Measurements from ENCODE around the gene CST6. TPM values are rescaled to one million over a fixed set of nuclear protein-coding genes. Genes with fewer than 3 reads are reported as not detected.

The CST6 gene
- total and polyA plus RNA-seq, 8 donors: 0.50 to 47.8 (median 6.6) TPM; not detected in 5

GRCh38 chr11:66045177-66045639, 33.4 kb downstream of the CST6 start:
- H3K27me3 ChIP-seq: peaks cover 0 to 37% (median 19%) of the 10 kb centered on the region in 3 donors
- TF ChIP-seq CTCF (IDR thresholded peaks at IDR 0.05) (peak in 5 of 7 experiments; percentile 44 to 95 (median 85)), EP300 (IDR thresholded peaks at IDR 0.05) (no peak)
- intact Hi-C loops (cut with DNase I; ENCODE audit: low total_unique reads): no loop called here
- H3K4me3 ChIP-seq: no peak overlapping the region
- no peak overlapping the region for H3K27ac ChIP-seq
- H3K9me3 ChIP-seq: no peaks in the 10 kb centered on the region
- H3K4me1 ChIP-seq: peaks cover 13 to 17% (median 16%) of the 10 kb centered on the region in 4 donors
- peak; percentile 82 to 89 for DNase-seq
- H3K36me3 ChIP-seq: no peaks in the 10 kb centered on the region
- 2 to 29% (median 15%) methylated on average over 2 to 11 of the region's 11 CpGs for whole genome bisulfite sequencing, 5 donors

- Histone ChIP-seq H3K4me1 (peaks cover 20 to 28% (median 27%) of the 10 kb centered on the region in 4 donors), H3K27me3 (peaks cover 0 to 37% (median 19%) of the 10 kb centered on the region in 3 donors), H3K27ac (no peak overlapping the region), H3K36me3 (no peaks in the 10 kb centered on the region), H3K4me3 (no peak overlapping the region), H3K9me3 (no peaks in the 10 kb centered on the region)
- WGBS, 5 donors: 87 to 100% (median 89%) methylated on average over 3 of the region's 3 CpGs
- intact Hi-C loops (cut with DNase I; ENCODE audit: low total_unique reads): no loop called here
- no peak for DNase-seq
- TF ChIP-seq EP300 (IDR thresholded peaks at IDR 0.05) (no peak), POLR2AphosphoS5 (IDR thresholded peaks at IDR 0.05) (no peak), POLR2A (IDR thresholded peaks at IDR 0.05) (no peak), CTCF (IDR thresholded peaks at IDR 0.05) (no peak)
These were observed 35.1 kb downstream of the CST6 start for GRCh38 chr11:66046901-66047300.

GRCh38 chr11:66047541-66048365, 35.9 kb downstream of the CST6 start:
- H3K27me3 ChIP-seq: peaks cover 0 to 37% (median 19%) of the 10 kb centered on the region in 3 donors
- TF ChIP-seq POLR2A (IDR thresholded peaks at IDR 0.05): no peak
- TF ChIP-seq CTCF (IDR thresholded peaks at IDR 0.05): no peak
- no peak for TF ChIP-seq POLR2AphosphoS5 (IDR thresholded peaks at IDR 0.05)
- TF ChIP-seq EP300 (IDR thresholded peaks at IDR 0.05): no peak
- no peak for DNase-seq
- 74 to 85% (median 75%) methylated on average over 9 to 11 of the region's 11 CpGs for WGBS, 5 donors
- H3K4me1 ChIP-seq: peaks cover 20 to 30% (median 27%) of the 10 kb centered on the region in 4 donors
- H3K4me3 ChIP-seq: no peak overlapping the region
- intact Hi-C loops (cut with DNase I; ENCODE audit: low total_unique reads): no loop called here
- H3K27ac ChIP-seq: no peak overlapping the region
- no peaks in the 10 kb centered on the region for H3K36me3 ChIP-seq
- H3K9me3 ChIP-seq: no peaks in the 10 kb centered on the region

DNA sequence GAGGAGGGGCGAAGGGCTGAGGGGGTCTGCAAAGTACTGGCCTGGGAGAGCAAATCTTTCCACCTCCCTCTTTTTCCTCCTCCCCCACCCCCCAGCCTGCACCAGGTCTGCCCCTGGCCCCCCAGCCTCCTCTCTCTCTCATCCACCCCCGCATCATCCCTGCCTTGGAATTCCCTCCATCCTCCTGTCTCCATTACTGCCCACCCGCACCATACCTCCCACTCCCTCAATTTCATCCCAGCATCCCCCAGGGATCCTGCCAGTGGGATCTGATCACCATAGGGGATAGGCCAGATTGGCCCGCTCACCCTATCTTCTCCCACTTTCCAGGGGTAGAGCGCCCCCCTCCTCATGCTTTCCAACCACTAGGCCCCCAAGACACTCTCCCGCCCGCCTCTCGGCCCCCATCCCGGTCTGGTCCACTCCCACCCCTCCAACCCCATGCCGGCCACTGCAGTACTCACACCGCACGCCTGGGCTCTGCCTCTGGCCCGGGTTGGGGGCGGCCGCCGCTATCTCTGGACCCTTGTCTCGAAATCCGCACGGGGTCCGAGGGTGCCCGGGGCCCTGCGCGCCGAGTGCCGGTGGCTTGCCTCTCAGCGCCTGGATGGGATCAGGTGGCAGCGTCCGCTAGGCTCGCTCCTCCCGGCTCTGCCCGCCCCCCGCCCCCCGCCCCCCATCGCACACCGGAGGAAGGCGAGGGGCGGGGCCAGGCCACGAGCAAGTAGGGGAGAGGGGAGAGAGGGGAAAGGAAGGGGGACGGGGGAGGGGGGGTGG, 36.9 kb downstream of the CST6 start, which contains the start of gene GAL3ST3:
TSS of gene GAL3ST3 (minus strand) at position 615 of the 777 bp plus-strand sequence. CDS start 3,746 bp downstream, outside the sequence.
- WGBS, 5 donors: 12 to 25% (median 13%) methylated on average over 20 to 39 of the region's 39 CpGs
- intact Hi-C loops (cut with DNase I; ENCODE audit: low total_unique reads): no loop called here
- peaks cover 30 to 40% (median 37%) of the 10 kb centered on the region in 4 donors for H3K4me1 ChIP-seq
- DNase-seq: peak in 1 of 2 donors; percentile 63
- no peak for TF ChIP-seq EP300 (IDR thresholded peaks at IDR 0.05)
- TF ChIP-seq POLR2AphosphoS5 (IDR thresholded peaks at IDR 0.05): no peak
- TF ChIP-seq POLR2A (IDR thresholded peaks at IDR 0.05): no peak
- TF ChIP-seq CTCF (IDR thresholded peaks at IDR 0.05): no peak
- no peaks in the 10 kb centered on the region for H3K9me3 ChIP-seq
- H3K36me3 ChIP-seq: peaks cover 0 to 4% (median 1%) of the 10 kb centered on the region in 4 donors
- H3K27me3 ChIP-seq: peaks cover 0 to 37% (median 19%) of the 10 kb centered on the region in 3 donors
- no peak within 1 kb of the TSS for H3K27ac ChIP-seq
- H3K4me3 ChIP-seq: no peak within 1 kb of the TSS
